Subcutaneous adipose tissue (tissue), 4 donors: Measurements from ENCODE around the gene SDC1. TPM values are rescaled to one million over a fixed set of nuclear protein-coding genes. Genes with fewer than 3 reads are reported as not detected.

Experiments
- CTCF ChIP-seq: fragments of 450-650 bp; IDR thresholded peaks from one replicate; pipeline ENCODE4 v1.5.1; 2016; ENCODE audit warnings: low read depth, mild to moderate bottlenecking, control low read depth, antibody characterized with exemption, moderate library complexity
- total RNA-seq, 4 donors: library from RNA; depleted of rRNA; stranded (reverse); fragments of >200 nt; gene quantifications; one replicate each; pipeline ENCODE4 v1.1.0, GENCODE V29; 2016

SDC1 gene
- total RNA-seq, 4 donors from 2014 or later = 2.4 to 27.5 (median 3.8) TPM

DNA sequence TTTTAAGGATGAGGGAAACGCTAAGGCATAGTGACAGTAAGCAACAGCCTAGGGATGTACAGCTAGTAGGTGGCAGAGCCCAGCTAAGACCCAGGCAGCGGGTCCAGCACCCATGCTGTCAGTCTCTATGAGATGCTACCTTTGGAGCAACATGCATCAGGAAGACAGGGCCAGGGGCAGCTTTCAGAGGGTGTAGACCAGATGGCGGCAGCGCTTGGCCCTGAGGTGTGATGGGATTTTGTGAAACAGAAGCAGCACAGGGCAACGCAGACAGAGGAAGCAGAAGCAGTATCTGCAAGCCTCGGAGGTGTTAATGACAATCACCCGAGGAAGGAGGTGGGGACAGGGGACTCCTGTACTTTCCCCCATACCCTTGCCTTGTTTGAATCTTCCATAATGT, 43.2 kb downstream of the SDC1 start:
- no peak for TF ChIP-seq CTCF

- TF ChIP-seq CTCF = no peak
Observed at GRCh38 chr2:20180676-20181648, 44.0 kb downstream of the SDC1 start.

- TF ChIP-seq CTCF = no peak
Observed at GRCh38 chr2:20179755-20180594, 45.0 kb downstream of the SDC1 start.

DNA sequence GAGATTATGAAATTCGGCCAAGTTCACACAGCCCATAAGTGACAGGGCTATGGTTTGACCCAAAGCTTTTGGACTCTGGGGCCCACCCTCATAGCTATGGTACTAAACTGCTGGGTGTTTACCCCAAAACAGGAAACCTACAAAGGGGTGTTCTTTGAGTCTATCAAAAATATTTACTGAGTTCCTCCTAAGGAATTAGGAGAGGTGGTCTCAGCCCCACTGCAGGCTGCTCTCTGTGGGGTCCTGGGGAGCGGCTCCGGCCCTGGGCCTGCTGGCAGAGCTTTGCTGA, 45.5 kb downstream of the SDC1 start:
- TF ChIP-seq CTCF = no peak

- TF ChIP-seq CTCF = no peak
Observed at GRCh38 chr2:20178666-20179465, 46.1 kb downstream of the SDC1 start.

DNA sequence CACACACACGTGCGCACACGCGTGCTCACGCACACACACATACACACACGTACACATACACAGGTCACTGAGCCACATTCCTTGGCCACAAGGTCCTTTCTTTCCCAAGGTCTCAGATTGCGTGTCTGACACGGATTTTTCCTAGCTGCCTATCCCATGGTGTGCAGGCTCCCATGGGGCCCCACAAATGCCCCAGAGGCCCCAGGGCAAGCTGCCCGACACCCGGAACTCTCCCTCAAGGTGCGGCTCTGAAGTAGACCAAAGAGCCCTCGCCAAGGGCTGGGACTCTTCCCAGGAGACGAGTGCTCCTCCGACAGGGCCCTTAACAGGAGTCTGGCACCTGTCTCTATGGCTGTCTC, 46.7 kb downstream of the SDC1 start:
- no peak for TF ChIP-seq CTCF
